ENCODE data around the gene PRR19.

Gene PRR19

DNA sequence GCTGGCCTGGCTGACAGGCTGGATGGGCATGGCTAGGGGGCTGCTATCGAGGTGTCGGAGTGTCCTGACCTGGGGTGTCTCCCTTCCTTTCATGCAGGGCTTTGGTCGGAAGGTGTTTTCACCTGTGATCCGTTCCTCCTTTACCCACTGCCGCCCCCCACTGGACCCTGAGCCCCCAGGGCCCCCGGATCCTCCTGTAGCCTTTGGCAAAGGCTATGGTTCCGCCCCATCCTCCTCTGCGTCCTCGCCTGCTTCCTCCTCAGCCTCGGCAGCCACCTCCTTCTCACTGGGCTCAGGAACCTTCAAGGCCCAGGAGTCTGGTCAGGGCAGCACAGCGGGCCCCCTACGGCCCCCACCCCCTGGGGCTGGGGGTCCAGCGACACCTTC is 11.8 kb upstream of the PRR19 start:
- no peak overlapping the region for H3K4me3 ChIP-seq (ENCODE audit: low read length)
- TF ChIP-seq, protein P1, sequence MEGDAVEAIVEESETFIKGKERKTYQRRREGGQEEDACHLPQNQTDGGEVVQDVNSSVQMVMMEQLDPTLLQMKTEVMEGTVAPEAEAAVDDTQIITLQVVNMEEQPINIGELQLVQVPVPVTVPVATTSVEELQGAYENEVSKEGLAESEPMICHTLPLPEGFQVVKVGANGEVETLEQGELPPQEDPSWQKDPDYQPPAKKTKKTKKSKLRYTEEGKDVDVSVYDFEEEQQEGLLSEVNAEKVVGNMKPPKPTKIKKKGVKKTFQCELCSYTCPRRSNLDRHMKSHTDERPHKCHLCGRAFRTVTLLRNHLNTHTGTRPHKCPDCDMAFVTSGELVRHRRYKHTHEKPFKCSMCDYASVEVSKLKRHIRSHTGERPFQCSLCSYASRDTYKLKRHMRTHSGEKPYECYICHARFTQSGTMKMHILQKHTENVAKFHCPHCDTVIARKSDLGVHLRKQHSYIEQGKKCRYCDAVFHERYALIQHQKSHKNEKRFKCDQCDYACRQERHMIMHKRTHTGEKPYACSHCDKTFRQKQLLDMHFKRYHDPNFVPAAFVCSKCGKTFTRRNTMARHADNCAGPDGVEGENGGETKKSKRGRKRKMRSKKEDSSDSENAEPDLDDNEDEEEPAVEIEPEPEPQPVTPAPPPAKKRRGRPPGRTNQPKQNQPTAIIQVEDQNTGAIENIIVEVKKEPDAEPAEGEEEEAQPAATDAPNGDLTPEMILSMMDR (conservative IDR thresholded peaks at IDR 0.05; ENCODE audit: low read length), result no peak
- no peak for DNase-seq (ENCODE audit: low read depth)

DNA sequence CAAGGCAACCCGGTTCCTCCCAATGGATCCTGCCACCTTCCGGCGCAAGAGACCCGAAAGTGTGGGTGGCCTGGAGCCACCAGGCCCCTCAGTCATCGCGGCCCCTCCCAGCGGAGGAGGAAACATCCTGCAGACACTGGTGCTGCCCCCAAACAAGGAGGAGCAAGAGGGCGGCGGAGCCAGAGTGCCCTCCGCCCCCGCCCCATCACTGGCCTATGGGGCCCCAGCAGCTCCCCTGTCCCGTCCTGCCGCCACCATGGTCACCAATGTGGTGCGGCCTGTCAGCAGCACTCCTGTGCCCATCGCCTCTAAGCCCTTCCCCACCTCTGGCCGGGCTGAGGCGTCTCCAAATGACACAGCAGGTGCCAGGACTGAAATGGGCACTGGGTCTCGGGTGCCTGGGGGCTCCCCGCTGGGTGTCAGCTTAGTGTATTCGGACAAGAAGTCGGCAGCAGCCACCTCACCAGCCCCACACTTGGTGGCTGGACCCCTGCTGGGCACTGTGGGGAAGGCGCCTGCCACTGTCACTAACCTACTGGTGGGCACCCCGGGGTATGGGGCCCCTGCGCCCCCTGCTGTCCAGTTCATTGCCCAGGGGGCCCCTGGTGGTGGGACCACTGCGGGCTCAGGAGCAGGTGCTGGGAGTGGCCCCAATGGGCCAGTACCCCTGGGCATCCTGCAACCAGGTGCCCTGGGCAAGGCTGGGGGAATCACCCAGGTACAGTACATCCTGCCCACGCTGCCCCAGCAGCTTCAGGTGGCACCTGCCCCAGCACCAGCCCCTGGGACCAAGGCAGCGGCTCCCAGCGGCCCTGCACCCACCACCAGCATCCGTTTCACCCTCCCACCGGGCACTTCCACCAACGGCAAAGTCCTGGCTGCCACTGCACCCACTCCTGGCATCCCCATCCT is 11.2 kb upstream of the PRR19 start:
- DNase-seq (ENCODE audit: low read depth), result no peak

DNA sequence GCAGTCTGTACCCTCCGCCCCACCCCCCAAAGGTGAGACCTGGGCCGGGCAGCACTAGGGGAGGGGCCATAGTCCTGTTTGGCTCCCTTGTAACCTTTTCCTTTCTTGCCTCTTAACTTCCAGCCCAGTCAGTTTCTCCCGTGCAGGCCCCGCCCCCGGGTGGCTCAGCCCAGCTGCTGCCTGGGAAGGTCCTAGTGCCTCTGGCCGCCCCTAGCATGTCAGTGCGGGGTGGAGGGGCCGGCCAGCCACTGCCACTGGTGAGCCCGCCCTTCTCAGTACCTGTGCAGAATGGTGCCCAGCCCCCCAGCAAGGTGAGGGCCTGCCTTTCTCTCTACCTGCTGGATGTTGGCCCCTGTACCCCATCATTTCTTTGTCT is 10.5 kb upstream of the PRR19 start:
- TF ChIP-seq, protein P1 (conservative IDR thresholded peaks at IDR 0.05; ENCODE audit: low read length), result no peak
- no peak overlapping the region for H3K4me3 ChIP-seq (ENCODE audit: low read length)
- no peak for DNase-seq (ENCODE audit: low read depth)

More for the DNA sequence above, 11.2 kb upstream of the PRR19 start:
- TF ChIP-seq, protein P1 (conservative IDR thresholded peaks at IDR 0.05; ENCODE audit: low read length), result peak; percentile 43
- no peak overlapping the region for H3K4me3 ChIP-seq (ENCODE audit: low read length)

DNA sequence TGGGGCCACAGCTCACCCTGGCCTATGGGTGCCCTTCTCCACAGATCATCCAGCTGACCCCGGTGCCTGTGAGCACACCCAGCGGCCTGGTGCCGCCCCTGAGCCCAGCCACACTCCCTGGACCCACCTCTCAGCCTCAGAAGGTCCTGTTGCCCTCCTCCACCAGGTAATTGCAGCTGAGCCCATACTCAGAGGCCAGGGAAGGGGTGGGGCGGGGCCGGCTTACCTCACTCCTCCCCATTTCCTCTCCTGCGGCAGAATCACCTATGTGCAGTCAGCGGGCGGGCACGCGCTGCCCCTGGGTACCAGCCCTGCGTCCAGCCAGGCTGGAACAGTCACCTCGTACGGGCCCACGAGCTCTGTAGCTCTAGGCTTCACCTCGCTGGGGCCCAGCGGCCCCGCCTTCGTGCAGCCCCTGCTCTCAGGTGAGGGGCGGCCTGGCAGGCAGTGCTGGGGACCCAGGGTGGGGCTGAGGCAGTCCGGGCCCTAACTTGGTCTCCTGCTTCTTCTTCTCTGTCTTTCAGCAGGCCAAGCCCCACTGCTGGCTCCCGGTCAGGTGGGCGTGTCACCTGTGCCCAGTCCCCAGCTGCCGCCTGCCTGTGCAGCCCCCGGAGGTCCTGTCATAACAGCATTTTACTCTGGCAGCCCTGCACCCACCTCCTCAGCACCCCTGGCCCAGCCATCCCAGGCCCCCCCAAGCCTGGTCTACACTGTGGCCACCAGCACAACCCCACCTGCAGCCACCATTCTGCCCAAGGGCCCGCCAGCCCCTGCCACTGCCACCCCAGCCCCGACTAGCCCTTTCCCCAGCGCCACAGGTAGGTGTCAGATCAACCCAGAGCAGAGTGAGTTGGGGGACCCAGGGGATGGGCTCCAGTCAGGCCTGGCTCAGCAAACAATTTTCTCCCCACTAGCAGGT is 9.6 kb upstream of the PRR19 start:
- no peak for DNase-seq (ENCODE audit: low read depth)
- TF ChIP-seq, protein P1 (conservative IDR thresholded peaks at IDR 0.05; ENCODE audit: low read length), result no peak
- no peak overlapping the region for H3K4me3 ChIP-seq (ENCODE audit: low read length)

DNA sequence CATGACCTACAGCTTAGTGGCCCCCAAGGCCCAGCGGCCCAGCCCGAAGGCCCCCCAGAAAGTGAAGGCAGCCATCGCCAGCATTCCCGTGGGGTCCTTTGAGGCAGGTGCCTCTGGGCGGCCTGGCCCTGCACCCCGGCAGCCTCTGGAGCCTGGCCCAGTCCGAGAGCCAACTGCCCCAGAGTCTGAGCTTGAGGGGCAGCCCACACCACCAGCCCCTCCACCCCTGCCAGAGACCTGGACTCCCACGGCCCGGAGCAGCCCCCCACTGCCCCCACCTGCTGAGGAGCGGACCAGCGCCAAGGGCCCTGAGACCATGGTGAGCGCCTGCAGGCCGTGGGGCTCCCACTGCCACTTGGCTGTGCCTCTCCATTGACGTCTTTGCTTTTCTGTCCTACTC is 9.0 kb upstream of the PRR19 start:
- TF ChIP-seq, protein P1 (conservative IDR thresholded peaks at IDR 0.05; ENCODE audit: low read length), result no peak
- H3K4me3 ChIP-seq (ENCODE audit: low read length), result no peak overlapping the region
- no peak for DNase-seq (ENCODE audit: low read depth)

GRCh38 chr19:42293540-42293939 is 8.4 kb upstream of the PRR19 start:
- no peak for DNase-seq (ENCODE audit: low read depth)
- TF ChIP-seq, protein P1 (conservative IDR thresholded peaks at IDR 0.05; ENCODE audit: low read length), result no peak
- H3K4me3 ChIP-seq (ENCODE audit: low read length), result no peak overlapping the region

Data from AG10803 (cell line).